GM12878 (cell line): ENCODE measurements around the gene METTL14. TPM values are rescaled to one million over a fixed set of nuclear protein-coding genes. Genes with fewer than 3 reads are reported as not detected.

ENCODE experiments used
- ATAC-seq: fragments of 200-7000 bp; cut with Tn5 transposase; 3 replicates; pipeline ENCODE4 v1.9.1; 2020; ENCODE audit warnings: mild to moderate bottlenecking, moderate library complexity
- BruUV-seq: library from RNA; stranded (reverse); fragments of 400-500 nt; replicated peaks from 2 replicates; lab custom pipeline; 2021; lab: Mats Ljungman, UMichigan
- CTCF ChIA-PET: fragments of 300-600 bp; sonication (Branson Sonifier 250); formaldehyde crosslinking; extraction: SDS; loops from one replicate; lab custom pipeline; 2021; ENCODE audit warnings: inconsistent platforms; lab: Yijun Ruan, JAX
- POLR2A ChIA-PET: fragments of 350-600 bp; formaldehyde crosslinking; extraction: SDS; loops from one replicate; lab custom pipeline; 2021; ENCODE audit warnings: inconsistent platforms; lab: Charles Lee
- RAD21 ChIA-PET: fragments of 300-600 bp; sonication (Branson Sonifier 250); formaldehyde crosslinking; loops from one replicate; lab custom pipeline; 2023; ENCODE audit warnings: antibody characterized with exemption; ENCODE audit not compliant: unreplicated experiment; lab: Charles Lee
- SMC1A ChIA-PET: fragments of 300-600 bp; sonication (Branson Sonifier 250); formaldehyde crosslinking; loops from one replicate; lab custom pipeline; 2023; ENCODE audit not compliant: unreplicated experiment, uncharacterized antibody; lab: Charles Lee
- DNase-seq: peaks from one replicate; pipeline ENCODE4 v3.0.0-alpha.2; 2011; ENCODE audit warnings: low read depth, low spot score
- FAIRE-seq: peaks from 3 replicates; lab custom pipeline; 2011; peaks lifted over from hg19 to GRCh38; lab: Jason Lieb, UNC
- H2AFZ ChIP-seq: 2 replicates; pipeline ENCODE4 v1.6.0; 2011; ENCODE audit warnings: low read depth, low read length, control low read depth; ENCODE audit not compliant: control insufficient read depth
- H3K27ac ChIP-seq: 2 replicates; pipeline ENCODE4 v1.5.1; 2011; ENCODE audit warnings: control low read depth; ENCODE audit not compliant: control insufficient read depth, insufficient read depth
- H3K27me3 ChIP-seq, 2 experiments: replicated peaks in 1 of 2; 2 replicates each; pipeline versions ENCODE4 v1.6.0 to v1.6.1; 2011; ENCODE audit warnings: low read length in 1 of 2; ENCODE audit not compliant: control insufficient read depth in 2 of 2, insufficient read depth in 2 of 2
- H3K36me3 ChIP-seq, 2 experiments: 2 replicates each; pipeline ENCODE4 v1.5.1; 2011; ENCODE audit warnings: low read length in 1 of 2; ENCODE audit not compliant: control insufficient read depth in 2 of 2, insufficient read depth in 2 of 2
- H3K4me1 ChIP-seq: 2 replicates; pipeline ENCODE4 v1.6.1; 2011; ENCODE audit warnings: mild to moderate bottlenecking, low read length, moderate library complexity, mixed read lengths; ENCODE audit not compliant: control insufficient read depth, insufficient read depth
- H3K4me2 ChIP-seq: 2 replicates; pipeline ENCODE4 v1.6.0; 2011; ENCODE audit warnings: control low read depth; ENCODE audit not compliant: control insufficient read depth, insufficient read depth
- H3K4me3 ChIP-seq: fragments of 200-600 bp; sonication (generic); 2 replicates; pipeline ENCODE4 v1.5.1; 2016
- H3K79me2 ChIP-seq: 2 replicates; pipeline ENCODE4 v1.6.0; 2011; ENCODE audit warnings: low read length; ENCODE audit not compliant: control insufficient read depth, insufficient read depth
- H3K9ac ChIP-seq: 2 replicates; pipeline ENCODE4 v1.8.0; 2011; ENCODE audit warnings: low read length, control low read depth, mixed read lengths; ENCODE audit not compliant: control insufficient read depth, insufficient read depth
- H3K9me3 ChIP-seq: replicated peaks from 3 replicates; pipeline ENCODE4 v1.5.1; 2011; ENCODE audit warnings: mild to moderate bottlenecking, low read length; ENCODE audit not compliant: control insufficient read depth, insufficient read depth
- H4K20me1 ChIP-seq: 2 replicates; pipeline ENCODE4 v1.6.0; 2011; ENCODE audit not compliant: control insufficient read depth, insufficient read depth
- CBFB ChIP-seq: IDR thresholded peaks from 2 replicates; pipeline ENCODE4 v1.6.1; 2016; ENCODE audit warnings: antibody characterized with exemption, low read depth
- GATAD2B ChIP-seq: fragments of 450-650 bp; conservative IDR thresholded peaks from 2 replicates; pipeline ENCODE4 v1.6.1; 2017; ENCODE audit warnings: low read depth, mild to moderate bottlenecking, moderate library complexity
- JUND ChIP-seq: IDR thresholded peaks from 2 replicates; pipeline ENCODE4 v1.6.1; 2012; ENCODE audit warnings: low read depth, mild to moderate bottlenecking, low read length, improper control_type of control experiment, moderate library complexity
- MLLT1 ChIP-seq: fragments of 450-650 bp; IDR thresholded peaks from 2 replicates; pipeline ENCODE4 v1.6.1; 2016; ENCODE audit warnings: mild to moderate bottlenecking
- NBN ChIP-seq: fragments of 450-650 bp; IDR thresholded peaks from 2 replicates; pipeline ENCODE4 v1.6.1; 2016
- SMARCA5 ChIP-seq: fragments of 450-650 bp; IDR thresholded peaks from 2 replicates; pipeline ENCODE4 v1.6.1; 2017; ENCODE audit warnings: mild to moderate bottlenecking
- STAT1 ChIP-seq: fragments of 450-650 bp; conservative IDR thresholded peaks from 2 replicates; pipeline ENCODE4 v1.6.1; 2014; ENCODE audit warnings: antibody characterized with exemption, mild to moderate bottlenecking
- ZBTB33 ChIP-seq: fragments of 450-650 bp; IDR thresholded peaks from 2 replicates; pipeline ENCODE4 v1.6.1; 2017; ENCODE audit warnings: mild to moderate bottlenecking
- ZNF24 ChIP-seq: fragments of 450-650 bp; IDR thresholded peaks from 2 replicates; pipeline ENCODE4 v1.6.1; 2017; ENCODE audit warnings: antibody characterized with exemption, mild to moderate bottlenecking
- WGBS: methylation state at CpG from one replicate; pipeline ENCODE4 v1.1.6; 2016; ENCODE audit warnings: low lambda C conversion rate; ENCODE audit not compliant: insufficient replicate concordance, insufficient coverage; ENCODE audit errors: missing lambda C conversion rate; 5-methylcytosine and 5-hydroxymethylcytosine counted together
- in situ Hi-C: fragments of 300-500 bp; cut with MboI; formaldehyde crosslinking; loops from 9 replicates; pipeline ENCODE4 v1.14.3; 2018; ENCODE audit warnings: mixed read lengths
- intact Hi-C: fragments of 100-400 bp; cut with micrococcal nuclease; formaldehyde crosslinking; loops from one replicate; pipeline ENCODE4 v1.14.2; 2022; ENCODE audit not compliant: unreplicated experiment
- polyA plus RNA-seq, 11 experiments: library from polyadenylated mRNA; depleted of rRNA in 4 of 11; unstranded in 6 of 11; stranded (reverse) in 5 of 11; fragments of >200 nt; fragmentation: Nextera tagmentation in 4 of 11; fragmentation: Illumina TruSeq in 1 of 11; extraction: Ambion mirVana in 4 of 11; extraction: Trizol in 1 of 11; gene quantifications; 1 replicate in 1 of 11; 2 replicates in 10 of 11; pipeline versions ENCODE4 v1.2.1 to v1.2.3, GENCODE V29; 2011 to 2016; ENCODE audit warnings: inconsistent platforms in 2 of 11, missing spikeins in 2 of 11, low read depth in 1 of 11
- total RNA-seq, 4 experiments: library from RNA; depleted of rRNA in 3 of 4; stranded (reverse); fragments of >200 nt in 3 of 4; fragmentation: Illumina TruSeq in 1 of 4; extraction: Trizol in 1 of 4; gene quantifications; 2 replicates each; pipeline versions ENCODE4 v1.2.1 to v1.2.3, GENCODE V29; 2013 to 2021

Gene METTL14
- total and polyA plus RNA-seq, 10 of the 15 experiments (the other 5 are each of a cell fraction or from before 2014, with no cell fraction given), result 11.2 to 44.9 (median 27.6) TPM

- no peak for TF ChIP-seq ZBTB33
- no peak for TF ChIP-seq NBN
- TF ChIP-seq, all 136 proteins: peak for 0
Measured at GRCh38 chr4:118754890-118755289, 69.7 kb downstream of the METTL14 start (continued).

GRCh38 chr4:118755438-118756226 is 70.4 kb downstream of the METTL14 start:
- Histone ChIP-seq H3K4me3 (no peak overlapping the region), H3K9me3 (no peaks in the 10 kb centered on the region), H3K36me3 (peaks cover 4 to 19% of the 10 kb centered on the region in 2 experiments; a peak in 3 of 4 replicates), H3K27ac (no peak overlapping the region), H3K27me3 (no peaks in the 10 kb centered on the region), H3K4me2 (no peak overlapping the region), H3K9ac (no peak overlapping the region), H4K20me1 (no peaks in the 10 kb centered on the region), H3K79me2 (peaks cover 2% of the 10 kb centered on the region; the same call in 1 of the 2 replicates), H3K4me1 (peaks cover 9% of the 10 kb centered on the region), H2AFZ (no peak overlapping the region)
- ChIA-PET CTCF (interaction anchor here (0.6 to 1.0 kb wide), 3 partner anchors 9 to 111 kb away, joined by 3 read pairs; no protein-coding TSS in a partner anchor), RAD21 (interaction anchor here (0.6 kb wide), 1 partner anchor 16 kb away, joined by 3 read pairs; no protein-coding TSS in a partner anchor), SMC1A (interaction anchor here (1.1 to 1.4 kb wide), 2 partner anchors 15 to 70 kb away, joined by 4 read pairs; no protein-coding TSS in a partner anchor), POLR2A (interaction anchor here (0.6 kb wide), 2 partner anchors 26 to 73 kb away, joined by 3 read pairs; no protein-coding TSS in a partner anchor)
- DNase-seq, result no peak
- WGBS, result 61% methylated on average over 2 of the region's 2 CpGs
- no peak for ATAC-seq
- in situ Hi-C loops (no loop called here), intact Hi-C loops (no loop called here)
- FAIRE-seq, result no peak
- no TSS peak for BruUV-seq
- TF ChIP-seq CBFB (no peak), ZNF24 (no peak), JUND (no peak), MLLT1 (no peak), STAT1 (no peak), SMARCA5 (no peak), GATAD2B (no peak)
- TF ChIP-seq, all 136 proteins: peak for 0
